HepG2 (cell line): ENCODE data around the gene CHMP5. TPM values are rescaled to one million over a fixed set of nuclear protein-coding genes. Genes with fewer than 3 reads are reported as not detected.

Experiments used
- ATAC-seq: fragments of 200-7000 bp; cut with Tn5 transposase; 3 replicates; pipeline ENCODE4 v1.9.1; 2020; ENCODE audit warnings: mild to moderate bottlenecking, moderate library complexity
- BruUV-seq: library from RNA; stranded (reverse); fragments of 400-500 nt; replicated peaks from 2 replicates; lab custom pipeline; 2021; lab: Mats Ljungman, UMichigan
- CTCF ChIA-PET: fragments of 300-600 bp; formaldehyde crosslinking; extraction: SDS; loops from one replicate; lab custom pipeline; 2021; ENCODE audit warnings: low total read pairs, inconsistent platforms, low intra/inter-chr PET ratio; lab: Yijun Ruan, JAX
- POLR2A ChIA-PET: fragments of 350-600 bp; sonication (Branson Sonifier 250); formaldehyde crosslinking; loops from one replicate; lab custom pipeline; 2020; ENCODE audit warnings: antibody characterized with exemption, inconsistent platforms; lab: Yijun Ruan, JAX
- DNase-seq: peaks from one replicate; pipeline ENCODE4 v3.0.0-alpha.2; 2015; ENCODE audit warnings: low spot score
- FAIRE-seq: peaks from 3 replicates; lab custom pipeline; 2011; peaks lifted over from hg19 to GRCh38; lab: Jason Lieb, UNC
- H2AFZ ChIP-seq: one replicate; pipeline ENCODE4 v1.6.1; 2011; ENCODE audit warnings: low read length, inconsistent platforms
- H3K27ac ChIP-seq: fragments of 300-600 bp; 3 replicates; pipeline ENCODE4 v1.8.0; 2011; ENCODE audit warnings: mixed run types, mild to moderate bottlenecking, mixed read lengths, low read length, inconsistent platforms; ENCODE audit not compliant: insufficient read depth; ENCODE audit errors: extremely low read length
- H3K27me3 ChIP-seq, 2 experiments: fragments of 200-600 bp in 1 of 2; 2 replicates in 1 of 2; 3 replicates in 1 of 2; pipeline versions ENCODE4 v1.6.0 to v1.8.0; 2011; ENCODE audit warnings: low read length in 2 of 2, mild to moderate bottlenecking in 2 of 2, moderate library complexity in 2 of 2, inconsistent platforms in 1 of 2; ENCODE audit not compliant: insufficient read depth in 2 of 2, control insufficient read depth in 1 of 2
- H3K36me3 ChIP-seq, 2 experiments: fragments of 200-600 bp in 1 of 2; replicated peaks in 1 of 2; 2 replicates in 1 of 2; 3 replicates in 1 of 2; pipeline versions ENCODE4 v1.5.1 to v1.8.0; 2011; ENCODE audit warnings: low read length in 2 of 2, inconsistent platforms in 1 of 2; ENCODE audit not compliant: insufficient read depth in 2 of 2, control insufficient read depth in 1 of 2
- H3K4me1 ChIP-seq: 2 replicates; pipeline ENCODE4 v1.5.1; 2012; ENCODE audit warnings: low read length, inconsistent platforms; ENCODE audit not compliant: insufficient read depth
- H3K4me2 ChIP-seq: 2 replicates; pipeline ENCODE4 v1.6.0; 2011; ENCODE audit warnings: low read depth, low read length, inconsistent platforms
- H3K4me3 ChIP-seq, 3 experiments: fragments of 200-600 bp in 1 of 3; sonication (generic), shearing (Covaris generic) in 1 of 3; replicated peaks in 1 of 3; 2 replicates each; pipeline ENCODE4 v1.5.1; 2011 to 2016; ENCODE audit warnings: low read length in 3 of 3, inconsistent platforms in 2 of 3, low read depth in 2 of 3, mild to moderate bottlenecking in 2 of 3, control low read depth in 1 of 3, mixed read lengths in 1 of 3; ENCODE audit not compliant: insufficient read depth in 1 of 3
- H3K79me2 ChIP-seq: one replicate; pipeline ENCODE4 v1.6.1; 2011; ENCODE audit warnings: low read length, inconsistent platforms; ENCODE audit not compliant: insufficient read depth
- H3K9ac ChIP-seq: 2 replicates; pipeline ENCODE4 v1.6.0; 2011; ENCODE audit warnings: mild to moderate bottlenecking, low read depth, low read length, inconsistent platforms; ENCODE audit not compliant: insufficient read depth
- H3K9me3 ChIP-seq: 2 replicates; pipeline ENCODE4 v1.5.1; 2012; ENCODE audit warnings: mild to moderate bottlenecking, low read length
- H4K20me1 ChIP-seq: 2 replicates; pipeline ENCODE4 v1.6.0; 2011; ENCODE audit warnings: inconsistent platforms, mild to moderate bottlenecking, low read length, moderate library complexity; ENCODE audit not compliant: insufficient read depth
- CCAR2 ChIP-seq: fragments of 200-400 bp; formaldehyde crosslinking; optimal IDR thresholded peaks from 2 replicates; pipeline ENCODE3; 2018; ENCODE audit warnings: low read depth, mild to moderate bottlenecking, low read length, moderate library complexity
- CEBPB ChIP-seq: IDR thresholded peaks from 2 replicates; pipeline ENCODE4 v1.6.1; 2011; ENCODE audit warnings: low read depth, low read length, improper control_type of control experiment, borderline replicate concordance
- NKX3-1 ChIP-seq: sonication (generic); formaldehyde crosslinking; IDR thresholded peaks from 2 replicates; pipeline ENCODE4 v1.5.0; 2020; ENCODE audit warnings: missing genetic modification reagents
- RBFOX2 ChIP-seq: fragments of 200-400 bp; formaldehyde crosslinking; IDR thresholded peaks from 2 replicates; pipeline ENCODE4 v1.6.1; 2017; ENCODE audit warnings: low read depth, mild to moderate bottlenecking, low read length
- REXO4 ChIP-seq: sonication (generic); formaldehyde crosslinking; IDR thresholded peaks from 2 replicates; pipeline ENCODE4 v1.8.0; 2022; ENCODE audit warnings: missing genetic modification reagents, mild to moderate bottlenecking, borderline replicate concordance
- XRCC5 ChIP-seq: fragments of 200-400 bp; formaldehyde crosslinking; optimal IDR thresholded peaks from 2 replicates; pipeline ENCODE3; 2017; ENCODE audit warnings: mild to moderate bottlenecking, low read length
- ZNF142 ChIP-seq: sonication (generic); formaldehyde crosslinking; IDR thresholded peaks from 2 replicates; pipeline ENCODE4 v1.4.0; 2020; ENCODE audit warnings: missing genetic modification reagents
- ZNF580 ChIP-seq: IDR thresholded peaks from 2 replicates; pipeline ENCODE4 v1.6.1; 2016; ENCODE audit warnings: low read depth, borderline replicate concordance
- ZNF746 ChIP-seq: sonication (generic); formaldehyde crosslinking; IDR thresholded peaks from 2 replicates; pipeline ENCODE4 v1.8.0; 2022; ENCODE audit warnings: mild to moderate bottlenecking, missing genetic modification reagents
- WGBS: methylation state at CpG from one replicate; pipeline ENCODE4 v1.1.6; 2017; ENCODE audit warnings: low lambda C conversion rate; 5-methylcytosine and 5-hydroxymethylcytosine counted together
- in situ Hi-C: cut with HindIII; loops from 2 replicates; pipeline ENCODE4 v1.10.0; 2017; ENCODE audit warnings: low pct_unique_long_range_greater_than_20kb; ENCODE audit not compliant: extremely low pct_ligation_motif_present
- intact Hi-C: fragments of 100-400 bp; cut with micrococcal nuclease; formaldehyde crosslinking; loops from one replicate; pipeline ENCODE4 v1.10.0; 2022; ENCODE audit not compliant: unreplicated experiment
- polyA plus RNA-seq, 8 experiments: library from polyadenylated mRNA; depleted of rRNA in 3 of 8; stranded (reverse) in 7 of 8; unstranded in 1 of 8; fragments of >200 nt; fragmentation: Illumina TruSeq in 4 of 8; extraction: Trizol in 4 of 8; gene quantifications; 2 replicates each; pipeline versions ENCODE4 v1.2.1 to v1.2.3, GENCODE V29; 2011 to 2016; ENCODE audit warnings: low read depth in 4 of 8, missing spikeins in 1 of 8, mixed read lengths in 1 of 8; ENCODE audit not compliant: insufficient read depth in 1 of 8
- total RNA-seq, 5 experiments: library from RNA; depleted of rRNA; stranded (reverse); fragments of >200 nt; fragmentation: Illumina TruSeq; extraction: Trizol; gene quantifications; 2 replicates each; pipeline ENCODE4 v1.2.3, GENCODE V29; 2016; ENCODE audit warnings: low read depth in 1 of 5

The CHMP5 gene
- total and polyA plus RNA-seq, 2 of the 13 experiments (the other 11 are each of a cell fraction or from before 2014, with no cell fraction given) = 46.0 to 57.3 TPM

- FAIRE-seq = no peak
- no peaks in the 10 kb centered on the region for H3K27me3 ChIP-seq
- BruUV-seq = no TSS peak
- no peaks in the 10 kb centered on the region for H3K9me3 ChIP-seq
- H3K36me3 ChIP-seq = peaks cover 19 to 68% of the 10 kb centered on the region in 2 experiments
- no peak overlapping the region for H3K9ac ChIP-seq
- no peak overlapping the region for H3K4me3 ChIP-seq
- H3K79me2 ChIP-seq = no peaks in the 10 kb centered on the region
- 95% methylated on average over 4 of the region's 4 CpGs for WGBS
- POLR2A ChIA-PET = no interaction called here
- intact Hi-C loops = no loop called here
- no peak overlapping the region for H3K27ac ChIP-seq
- H3K4me2 ChIP-seq = no peak overlapping the region
- in situ Hi-C loops = no loop called here
- TF ChIP-seq RBFOX2 (0 out of 2 replicates have a peak, but pooled peaks have one; percentile 28), REXO4 (no peak), ZNF746 (CRISPR knock-in tag) (no peak), XRCC5 (no peak), ZNF580 (CRISPR knock-in tag) (no peak)
- TF ChIP-seq, all 625 proteins: peak for 1
- CTCF ChIA-PET = no interaction called here
- H2AFZ ChIP-seq = no peak overlapping the region
- DNase-seq (no peak), ATAC-seq (no peak)
- no peaks in the 10 kb centered on the region for H4K20me1 ChIP-seq
- H3K4me1 ChIP-seq = no peaks in the 10 kb centered on the region
These were observed 12.6 kb downstream of the CHMP5 start for GRCh38 chr9:33277484-33277883.

GRCh38 chr9:33285502-33285901 lies 20.7 kb downstream of the CHMP5 start:
- H3K4me1 ChIP-seq = peaks cover 17% of the 10 kb centered on the region; the same call in 1 of the 2 replicates
- no peak overlapping the region for H3K4me2 ChIP-seq
- H3K27me3 ChIP-seq = no peaks in the 10 kb centered on the region
- ChIA-PET POLR2A (no interaction called here), CTCF (no interaction called here)
- H2AFZ ChIP-seq = no peak overlapping the region
- no peak overlapping the region for H3K4me3 ChIP-seq
- ATAC-seq = no peak
- H3K79me2 ChIP-seq = peaks cover 2% of the 10 kb centered on the region
- 72% methylated on average over 5 of the region's 5 CpGs for WGBS
- H3K36me3 ChIP-seq = peaks cover 0 to 9% of the 10 kb centered on the region in 2 experiments; a peak in 2 of 5 replicates
- no peaks in the 10 kb centered on the region for H3K9me3 ChIP-seq
- no peaks in the 10 kb centered on the region for H4K20me1 ChIP-seq
- DNase-seq = no peak
- TF ChIP-seq NKX3-1 (CRISPR knock-in tag) = no peak
- peak; percentile 67 for TF ChIP-seq CEBPB
- TF ChIP-seq CCAR2 = no peak
- no peak for TF ChIP-seq ZNF142 (CRISPR knock-in tag)
- in situ Hi-C loops (no loop called here), intact Hi-C loops (loop anchor here (5.0 kb wide), 1 partner anchor 37 kb away; no protein-coding TSS in a partner anchor)
- H3K9ac ChIP-seq = no peak overlapping the region
- no TSS peak for BruUV-seq
- FAIRE-seq = no peak
- no peak overlapping the region for H3K27ac ChIP-seq
